HT-29 (cell line): ENCODE data around the gene RFPL1. TPM values are rescaled to one million over a fixed set of nuclear protein-coding genes. Genes with fewer than 3 reads are reported as not detected.
"Not testable (repeated sequence)": the region's sequence is repeated elsewhere in the genome, so short reads cannot be mapped to it uniquely, and the experiment has no call there.

Experiments
- DNase-seq: peaks from one replicate; pipeline ENCODE4 v3.0.0-alpha.2; 2015; ENCODE audit warnings: low spot score
- total RNA-seq: library from RNA; depleted of rRNA; stranded (reverse); fragments of >200 nt; shearing (Covaris generic); gene quantifications from 2 replicates; pipeline ENCODE4 v1.2.3, GENCODE V29; 2014; rRNA removed

RFPL1 gene
- total RNA-seq: not detected in 2 replicates

GRCh38 chr22:29438283-29438682, at the start of gene RFPL1:
Gene RFPL1, plus strand, starts transcription at chr22:29438583.
- not testable (repeated sequence) for DNase-seq

GRCh38 chr22:29388759-29389090, 49.7 kb upstream of the RFPL1 start:
- no peak for DNase-seq

- no peak for DNase-seq
Observed at GRCh38 chr22:29390270-29390669, 48.1 kb upstream of the RFPL1 start.

GRCh38 chr22:29391546-29391945, 46.8 kb upstream of the RFPL1 start:
- no peak for DNase-seq

GRCh38 chr22:29393019-29393608, 45.3 kb upstream of the RFPL1 start:
- peak; percentile 29 for DNase-seq

GRCh38 chr22:29394931-29395581, 43.3 kb upstream of the RFPL1 start:
- DNase-seq: peak; percentile 94

- DNase-seq: no peak
Observed at GRCh38 chr22:29396126-29396525, 42.3 kb upstream of the RFPL1 start.

- no peak for DNase-seq
Observed at GRCh38 chr22:29397791-29398190, 40.6 kb upstream of the RFPL1 start.

GRCh38 chr22:29400576-29400975, 37.8 kb upstream of the RFPL1 start:
- DNase-seq: no peak

GRCh38 chr22:29401538-29401937, 36.8 kb upstream of the RFPL1 start:
- not testable (repeated sequence) for DNase-seq

- DNase-seq: no peak
Observed at GRCh38 chr22:29408940-29409339, 29.4 kb upstream of the RFPL1 start.

- not testable (repeated sequence) for DNase-seq
Observed at GRCh38 chr22:29411569-29412211, 26.7 kb upstream of the RFPL1 start.

GRCh38 chr22:29412772-29413171, 25.6 kb upstream of the RFPL1 start:
- not testable (repeated sequence) for DNase-seq

- peak; percentile 48 for DNase-seq
Observed at GRCh38 chr22:29414951-29415591, 23.3 kb upstream of the RFPL1 start.

- not testable (repeated sequence) for DNase-seq
Observed at GRCh38 chr22:29418704-29419103, 19.7 kb upstream of the RFPL1 start.

- no peak for DNase-seq
Observed at GRCh38 chr22:29426476-29426875, 11.9 kb upstream of the RFPL1 start.

GRCh38 chr22:29427176-29427760, 11.1 kb upstream of the RFPL1 start:
- DNase-seq: no peak

GRCh38 chr22:29431986-29432385, 6.4 kb upstream of the RFPL1 start:
- DNase-seq: no peak

GRCh38 chr22:29433856-29434255, 4.5 kb upstream of the RFPL1 start:
- no peak for DNase-seq

GRCh38 chr22:29434288-29434687, 4.1 kb upstream of the RFPL1 start:
- no peak for DNase-seq

- DNase-seq: no peak
Observed at GRCh38 chr22:29435236-29436136, 2.9 kb upstream of the RFPL1 start.
